K562 (cell line): ENCODE measurements around the gene MRPS10. TPM values are rescaled to one million over a fixed set of nuclear protein-coding genes. Genes with fewer than 3 reads are reported as not detected.

Experiments used
- ATAC-seq: fragments of 200-7000 bp; cut with Tn5 transposase; 3 replicates; pipeline ENCODE4 v1.9.1; 2020; ENCODE audit warnings: moderate library complexity
- BruUV-seq: library from RNA; stranded (reverse); fragments of 400-500 nt; replicated peaks from 2 replicates; lab custom pipeline; 2021; lab: Mats Ljungman, UMichigan
- CTCF ChIA-PET: fragments of 300-600 bp; formaldehyde crosslinking; extraction: SDS; loops from one replicate; lab custom pipeline; 2021; ENCODE audit warnings: low intra/inter-chr PET ratio; lab: Yijun Ruan, JAX
- POLR2A ChIA-PET: fragments of 300-600, 350-650 bp; sonication (Branson Sonifier 250); formaldehyde crosslinking; extraction: SDS; loops from one replicate; lab custom pipeline; 2021; ENCODE audit warnings: antibody characterized with exemption, inconsistent platforms; lab: Yijun Ruan, JAX
- DNase-seq, 4 experiments: peaks; one replicate each; pipeline versions ENCODE4 v3.0.0 to v3.0.0-alpha.2; 2011 to 2018; ENCODE audit warnings: low spot score in 3 of 4, mixed read lengths in 3 of 4; ENCODE audit errors: extremely low read depth in 1 of 4
- FAIRE-seq: peaks from 2 replicates; lab custom pipeline; 2011; peaks lifted over from hg19 to GRCh38; lab: Jason Lieb, UNC
- H2AFZ ChIP-seq: 2 replicates; pipeline ENCODE4 v1.6.0; 2011; ENCODE audit warnings: low read depth, low read length, control low read depth, inconsistent platforms
- H3K27ac ChIP-seq: fragments of 200-600 bp; 3 replicates; pipeline ENCODE4 v1.8.0; 2011; ENCODE audit warnings: low read depth, mild to moderate bottlenecking, control low read depth, inconsistent platforms, low read length, moderate library complexity, mixed read lengths; ENCODE audit errors: extremely low read depth
- H3K27me3 ChIP-seq, 2 experiments: fragments of 300-600 bp in 1 of 2; 2 replicates in 1 of 2; 3 replicates in 1 of 2; pipeline versions ENCODE4 v1.6.0 to v1.8.0; 2011; ENCODE audit warnings: inconsistent platforms in 2 of 2, low read length in 2 of 2, mild to moderate bottlenecking in 1 of 2, mixed read lengths in 1 of 2, moderate library complexity in 1 of 2; ENCODE audit not compliant: control insufficient read depth in 2 of 2, insufficient read depth in 2 of 2
- H3K36me3 ChIP-seq: fragments of 300-600 bp; 3 replicates; pipeline ENCODE4 v1.8.0; 2011; ENCODE audit warnings: mild to moderate bottlenecking, low read length, inconsistent platforms; ENCODE audit not compliant: control insufficient read depth, insufficient read depth
- H3K4me1 ChIP-seq, 2 experiments: fragments of 200-600 bp in 1 of 2; replicated peaks in 1 of 2; 2 replicates in 1 of 2; 3 replicates in 1 of 2; pipeline versions ENCODE4 v1.5.1 to v1.8.0; 2011; ENCODE audit warnings: inconsistent platforms in 2 of 2, low read length in 2 of 2, mild to moderate bottlenecking in 1 of 2, mixed read lengths in 1 of 2, moderate library complexity in 1 of 2; ENCODE audit not compliant: control insufficient read depth in 2 of 2, insufficient read depth in 2 of 2
- H3K4me2 ChIP-seq: 2 replicates; pipeline ENCODE4 v1.6.1; 2011; ENCODE audit warnings: low read length, control low read depth, inconsistent platforms, mixed read lengths; ENCODE audit not compliant: insufficient read depth
- H3K4me3 ChIP-seq: fragments of 200-600 bp; sonication (generic), shearing (Covaris generic); 2 replicates; pipeline ENCODE4 v1.5.1; 2016; ENCODE audit warnings: control low read depth, inconsistent platforms
- H3K79me2 ChIP-seq: fragments of 200-600 bp; 3 replicates; pipeline ENCODE4 v1.8.0; 2011; ENCODE audit warnings: low read length, inconsistent platforms; ENCODE audit not compliant: control insufficient read depth, insufficient read depth
- H3K9ac ChIP-seq, 2 experiments: 2 replicates each; pipeline versions ENCODE4 v1.6.0 to v1.6.1; 2011; ENCODE audit warnings: low read depth in 2 of 2, low read length in 2 of 2, control low read depth in 1 of 2, inconsistent platforms in 1 of 2, mild to moderate bottlenecking in 1 of 2, mixed read lengths in 1 of 2; ENCODE audit not compliant: insufficient read depth in 1 of 2
- H3K9me1 ChIP-seq: one replicate; pipeline ENCODE4 v1.6.0; 2011; ENCODE audit warnings: inconsistent platforms, mild to moderate bottlenecking, low read length, moderate library complexity; ENCODE audit not compliant: control insufficient read depth, insufficient read depth
- H3K9me3 ChIP-seq: replicated peaks from 2 replicates; pipeline ENCODE4 v1.5.1; 2011; ENCODE audit warnings: low read depth, low read length, inconsistent platforms; ENCODE audit not compliant: control insufficient read depth, insufficient read depth
- H4K20me1 ChIP-seq: replicated peaks from 2 replicates; pipeline ENCODE4 v1.6.1; 2011; ENCODE audit warnings: low read length, inconsistent platforms, mixed read lengths; ENCODE audit not compliant: control insufficient read depth, insufficient read depth
- ASH1L ChIP-seq: fragments of 450-650 bp; IDR thresholded peaks from 2 replicates; pipeline ENCODE4 v1.6.1; 2018; ENCODE audit warnings: borderline replicate concordance, mild to moderate bottlenecking, low read depth; ENCODE audit not compliant: partially characterized antibody
- CGGBP1 ChIP-seq: fragments of 250-450 bp; sonication (Bioruptor Pico); IDR thresholded peaks from 2 replicates; pipeline ENCODE4 v1.9.0; 2021; ENCODE audit warnings: mild to moderate bottlenecking
- PKNOX1 ChIP-seq: fragments of 450-650 bp; IDR thresholded peaks from 2 replicates; pipeline ENCODE4 v1.6.1; 2016
- WGBS: fragments of 100-300 bp; shearing (Covaris generic); methylation state at CpG from one replicate; pipeline ENCODE4 v1.1.6; 2016; ENCODE audit warnings: low coverage, mixed read lengths; ENCODE audit not compliant: insufficient coverage; ENCODE audit errors: missing lambda C conversion rate; 5-methylcytosine and 5-hydroxymethylcytosine counted together
- in situ Hi-C: fragments of 300-500 bp; cut with MboI; formaldehyde crosslinking; loops from 4 replicates; pipeline ENCODE4 v1.15.0; 2018; ENCODE audit warnings: inconsistent platforms, mixed read lengths
- intact Hi-C: fragments of 100-400 bp; cut with micrococcal nuclease; formaldehyde crosslinking; loops from 2 replicates; pipeline ENCODE4 v1.14.2; 2022
- polyA plus RNA-seq, 8 experiments: library from polyadenylated mRNA; depleted of rRNA in 4 of 8; stranded (reverse) in 5 of 8; unstranded in 3 of 8; fragments of >200 nt; fragmentation: Nextera tagmentation in 2 of 8; fragmentation: Illumina TruSeq in 1 of 8; extraction: Ambion mirVana in 2 of 8; extraction: Trizol in 1 of 8; gene quantifications; 2 replicates each; pipeline versions ENCODE4 v1.2.1 to v1.2.3, GENCODE V29; 2011 to 2014; ENCODE audit warnings: inconsistent platforms in 1 of 8, missing spikeins in 1 of 8
- total RNA-seq, 7 experiments: library from RNA; depleted of rRNA in 6 of 7; stranded (reverse); fragments of >200 nt in 6 of 7; fragmentation: Illumina TruSeq in 2 of 7; extraction: Trizol in 2 of 7; gene quantifications; 2 replicates each; pipeline versions ENCODE4 v1.2.1 to v1.2.3, GENCODE V29; 2011 to 2021; ENCODE audit warnings: low replicate concordance in 1 of 7

MRPS10 gene
- total and polyA plus RNA-seq, 9 of the 15 experiments (the other 6 are each of a cell fraction or from before 2014, with no cell fraction given), result 48.6 to 166 (median 93.7) TPM

GRCh38 chr6:42194056-42194455, 23.6 kb downstream of the MRPS10 start:
- no peaks in the 10 kb centered on the region for H3K9me3 ChIP-seq
- intact Hi-C loops (loop anchor here (10.0 kb wide), 1 partner anchor 259 kb away; no protein-coding TSS in a partner anchor), in situ Hi-C loops (no loop called here)
- H3K9me1 ChIP-seq, result no peaks in the 10 kb centered on the region
- no peak overlapping the region for H3K4me3 ChIP-seq
- no peaks in the 10 kb centered on the region for H3K27me3 ChIP-seq
- FAIRE-seq, result no peak
- peak in 1 of 4 experiments; percentile 16 for DNase-seq
- H3K9ac ChIP-seq, result no peak overlapping the region; a peak in 1 of 4 replicates
- no peaks in the 10 kb centered on the region for H3K36me3 ChIP-seq
- no peaks in the 10 kb centered on the region for H4K20me1 ChIP-seq
- ChIA-PET CTCF (no interaction called here), POLR2A (interaction anchor here (0.6 to 2.0 kb wide), 8 partner anchors 9 to 815 kb away, joined by 3 to 11 read pairs (median 4); partner anchors contain the start of gene GUCA1A)
- H3K79me2 ChIP-seq, result no peaks in the 10 kb centered on the region
- peaks cover 43 to 53% of the 10 kb centered on the region in 2 experiments for H3K4me1 ChIP-seq
- WGBS, result 70% methylated on average over 5 of the region's 5 CpGs
- BruUV-seq, result no TSS peak
- TF ChIP-seq ASH1L (no peak), CGGBP1 (CRISPR knock-in tag) (0 out of 2 replicates have a peak, but pooled peaks have one; percentile 17), PKNOX1 (peak; percentile 78)
- ATAC-seq, result no peak
- no peak overlapping the region for H2AFZ ChIP-seq
- no peak overlapping the region for H3K4me2 ChIP-seq
- H3K27ac ChIP-seq, result no peak overlapping the region
